GM12875 (cell line): ENCODE results near the gene PARVB.
"Not testable (repeated sequence)": the region's sequence is repeated elsewhere in the genome, so short reads cannot be mapped to it uniquely, and the experiment has no call there.

Source experiments
- H3K4me3 ChIP-seq: one replicate; pipeline ENCODE4 v1.5.1; 2011; ENCODE audit warnings: low read depth, low read length, control low read depth
- CTCF ChIP-seq: IDR thresholded peaks from 2 replicates; pipeline ENCODE4 v1.5.1; 2011; ENCODE audit warnings: low read depth, mild to moderate bottlenecking, control low read depth, inconsistent platforms, low read length, moderate library complexity, borderline replicate concordance; ENCODE audit not compliant: insufficient read depth

Gene PARVB

GRCh38 chr22:44004104-44004460, 20.0 kb upstream of the PARVB start:
- TF ChIP-seq CTCF, result no peak
- no peak overlapping the region for H3K4me3 ChIP-seq

GRCh38 chr22:44005524-44005923, 18.6 kb upstream of the PARVB start:
- no peak overlapping the region for H3K4me3 ChIP-seq
- no peak for TF ChIP-seq CTCF

GRCh38 chr22:44012162-44012561, 11.9 kb upstream of the PARVB start:
- no peak overlapping the region for H3K4me3 ChIP-seq
- no peak for TF ChIP-seq CTCF

GRCh38 chr22:44012591-44012990, 11.5 kb upstream of the PARVB start:
- no peak overlapping the region for H3K4me3 ChIP-seq
- TF ChIP-seq CTCF, result no peak

GRCh38 chr22:44014241-44014640, 9.9 kb upstream of the PARVB start:
- TF ChIP-seq CTCF, result no peak
- no peak overlapping the region for H3K4me3 ChIP-seq

GRCh38 chr22:44016586-44016985, 7.5 kb upstream of the PARVB start:
- not testable (repeated sequence) for H3K4me3 ChIP-seq

GRCh38 chr22:44018594-44018993, 5.5 kb upstream of the PARVB start:
- H3K4me3 ChIP-seq, result no peak overlapping the region
- no peak for TF ChIP-seq CTCF

- H3K4me3 ChIP-seq, result no peak overlapping the region
- no peak for TF ChIP-seq CTCF
Measured at GRCh38 chr22:44019416-44019815, 4.7 kb upstream of the PARVB start.
